GM19025 (cell line): ENCODE measurements around the gene ADAM19.
A peak's percentile ranks its signal among the peaks of the same experiment; 100 is the strongest.

Experiments used
- ATAC-seq: cut with Tn5 transposase; IDR thresholded peaks from one replicate; pipeline ENCODE4 v1.9.1; 2021; ENCODE audit warnings: mild to moderate bottlenecking, low read depth, moderate library complexity; ENCODE audit not compliant: unreplicated experiment

ADAM19 gene, protein sequence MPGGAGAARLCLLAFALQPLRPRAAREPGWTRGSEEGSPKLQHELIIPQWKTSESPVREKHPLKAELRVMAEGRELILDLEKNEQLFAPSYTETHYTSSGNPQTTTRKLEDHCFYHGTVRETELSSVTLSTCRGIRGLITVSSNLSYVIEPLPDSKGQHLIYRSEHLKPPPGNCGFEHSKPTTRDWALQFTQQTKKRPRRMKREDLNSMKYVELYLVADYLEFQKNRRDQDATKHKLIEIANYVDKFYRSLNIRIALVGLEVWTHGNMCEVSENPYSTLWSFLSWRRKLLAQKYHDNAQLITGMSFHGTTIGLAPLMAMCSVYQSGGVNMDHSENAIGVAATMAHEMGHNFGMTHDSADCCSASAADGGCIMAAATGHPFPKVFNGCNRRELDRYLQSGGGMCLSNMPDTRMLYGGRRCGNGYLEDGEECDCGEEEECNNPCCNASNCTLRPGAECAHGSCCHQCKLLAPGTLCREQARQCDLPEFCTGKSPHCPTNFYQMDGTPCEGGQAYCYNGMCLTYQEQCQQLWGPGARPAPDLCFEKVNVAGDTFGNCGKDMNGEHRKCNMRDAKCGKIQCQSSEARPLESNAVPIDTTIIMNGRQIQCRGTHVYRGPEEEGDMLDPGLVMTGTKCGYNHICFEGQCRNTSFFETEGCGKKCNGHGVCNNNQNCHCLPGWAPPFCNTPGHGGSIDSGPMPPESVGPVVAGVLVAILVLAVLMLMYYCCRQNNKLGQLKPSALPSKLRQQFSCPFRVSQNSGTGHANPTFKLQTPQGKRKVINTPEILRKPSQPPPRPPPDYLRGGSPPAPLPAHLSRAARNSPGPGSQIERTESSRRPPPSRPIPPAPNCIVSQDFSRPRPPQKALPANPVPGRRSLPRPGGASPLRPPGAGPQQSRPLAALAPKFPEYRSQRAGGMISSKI

DNA sequence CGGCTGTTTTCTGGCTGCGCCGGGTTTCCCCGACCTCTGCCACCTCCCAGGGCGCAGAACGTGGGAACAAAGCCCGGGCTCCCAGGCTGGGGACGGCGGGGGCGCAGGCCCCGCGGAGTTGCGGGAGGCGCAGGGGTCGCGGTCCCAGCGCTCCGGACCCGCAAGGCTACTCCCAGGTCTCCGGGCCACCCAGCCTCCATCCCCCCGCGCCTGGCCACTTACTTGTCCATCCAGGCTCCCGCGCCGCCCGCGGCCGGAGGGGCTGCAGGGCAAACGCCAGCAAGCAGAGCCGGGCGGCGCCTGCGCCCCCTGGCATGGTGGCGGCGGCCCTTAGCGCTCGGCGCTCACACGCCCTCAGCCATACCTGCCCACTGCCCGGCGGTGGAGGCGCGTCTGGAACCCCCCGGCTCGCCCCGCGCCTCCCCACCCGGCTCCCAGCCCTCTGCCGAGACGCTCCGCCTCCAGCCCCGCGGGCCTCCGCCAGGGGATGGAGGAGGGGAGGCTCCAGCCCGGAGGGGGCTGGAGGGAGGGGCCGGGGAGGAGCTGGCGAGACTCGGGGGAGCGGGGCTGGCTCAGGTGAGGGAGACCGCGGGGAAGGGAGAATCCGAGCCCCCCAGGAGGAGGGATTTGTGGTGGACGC lies at the start of gene ADAM19:
TSS of gene ADAM19 (minus strand) at position 395 of the 640 bp plus-strand sequence. CDS start at position 316, 79 bp downstream.
- peak; percentile 44 for ATAC-seq

DNA sequence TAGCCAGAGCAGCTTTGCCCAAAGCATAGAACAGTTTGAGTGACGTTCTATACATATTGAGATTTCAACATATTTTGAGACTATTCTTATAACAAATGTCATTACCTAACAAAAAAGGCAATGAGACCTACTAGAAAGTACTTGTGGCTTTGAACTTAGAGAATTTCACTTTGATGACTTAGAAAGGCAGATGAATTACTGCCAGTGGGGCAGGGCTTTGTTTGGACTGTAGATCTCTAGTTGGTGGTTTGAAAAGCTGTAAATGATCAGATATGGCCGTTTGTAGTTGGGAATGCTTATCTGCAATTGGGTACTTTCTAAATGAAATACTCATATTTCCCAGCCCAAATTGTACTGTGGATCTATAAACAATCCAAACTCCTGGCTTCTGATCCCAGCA lies 48.6 kb upstream of the ADAM19 start:
- ATAC-seq = no peak

DNA sequence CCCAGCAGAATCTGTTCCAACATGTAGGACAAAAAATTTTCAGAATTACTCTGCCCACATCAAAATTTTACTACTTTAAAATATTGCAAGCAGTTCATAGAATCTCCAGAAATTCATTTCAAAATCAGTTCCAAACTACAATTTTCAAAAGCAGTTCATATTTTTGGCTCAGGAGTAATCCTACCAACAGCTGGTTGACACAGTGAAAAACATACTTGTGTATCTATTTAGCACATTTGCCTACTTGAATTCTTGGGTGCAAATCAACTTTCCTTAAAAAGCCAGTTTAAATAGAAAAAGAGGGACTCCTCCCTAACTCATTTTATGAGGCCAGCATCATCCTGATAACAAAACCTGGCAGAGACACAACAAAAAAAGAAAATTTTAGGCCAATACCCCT lies 45.2 kb upstream of the ADAM19 start:
- no peak for ATAC-seq

DNA sequence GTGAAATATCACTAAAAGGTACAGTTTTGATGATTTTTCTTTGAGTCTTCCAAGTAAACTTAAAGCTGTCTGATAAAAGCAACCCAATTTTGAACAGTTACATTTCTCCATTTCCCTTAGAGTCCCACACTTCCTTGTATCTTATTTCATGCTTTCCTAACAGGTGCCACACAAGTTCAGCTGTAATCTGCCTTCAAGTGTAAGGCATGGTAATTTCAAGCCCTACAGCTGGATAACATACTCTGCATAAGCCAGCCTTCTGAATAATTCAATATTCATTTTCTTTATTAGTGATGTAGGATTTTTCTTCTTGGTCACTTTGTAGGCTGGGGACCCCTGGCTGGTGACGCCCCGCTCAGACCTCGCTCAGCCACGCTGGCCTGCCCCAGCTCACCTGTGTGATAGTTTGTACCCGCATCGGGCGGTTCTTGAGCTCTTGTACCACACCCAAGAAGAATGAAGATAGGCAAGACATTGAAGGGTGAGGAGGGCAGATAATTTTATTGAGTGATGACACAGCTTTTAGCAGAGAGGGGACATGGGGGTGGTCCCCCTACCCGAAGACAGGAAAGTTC lies 42.7 kb upstream of the ADAM19 start:
- ATAC-seq = no peak

DNA sequence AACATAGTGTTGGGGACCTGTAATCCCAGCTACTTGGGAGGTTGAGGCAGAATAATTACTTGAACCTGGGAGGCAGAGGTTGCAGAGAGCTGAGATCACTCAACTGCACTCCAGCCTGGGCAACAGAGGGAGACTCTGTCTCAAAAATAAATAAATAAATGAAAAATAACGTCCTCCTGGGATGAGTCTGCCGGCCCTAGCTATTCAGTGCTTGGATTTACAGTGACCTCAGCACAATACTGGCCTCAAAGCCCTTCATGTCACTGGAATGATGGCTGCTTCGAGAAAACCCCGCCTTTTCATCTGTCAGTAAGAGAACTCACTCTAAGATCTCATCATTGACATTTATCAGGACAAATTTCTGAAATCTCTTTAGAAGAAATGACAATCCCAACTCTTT lies 41.2 kb upstream of the ADAM19 start:
- no peak for ATAC-seq

DNA sequence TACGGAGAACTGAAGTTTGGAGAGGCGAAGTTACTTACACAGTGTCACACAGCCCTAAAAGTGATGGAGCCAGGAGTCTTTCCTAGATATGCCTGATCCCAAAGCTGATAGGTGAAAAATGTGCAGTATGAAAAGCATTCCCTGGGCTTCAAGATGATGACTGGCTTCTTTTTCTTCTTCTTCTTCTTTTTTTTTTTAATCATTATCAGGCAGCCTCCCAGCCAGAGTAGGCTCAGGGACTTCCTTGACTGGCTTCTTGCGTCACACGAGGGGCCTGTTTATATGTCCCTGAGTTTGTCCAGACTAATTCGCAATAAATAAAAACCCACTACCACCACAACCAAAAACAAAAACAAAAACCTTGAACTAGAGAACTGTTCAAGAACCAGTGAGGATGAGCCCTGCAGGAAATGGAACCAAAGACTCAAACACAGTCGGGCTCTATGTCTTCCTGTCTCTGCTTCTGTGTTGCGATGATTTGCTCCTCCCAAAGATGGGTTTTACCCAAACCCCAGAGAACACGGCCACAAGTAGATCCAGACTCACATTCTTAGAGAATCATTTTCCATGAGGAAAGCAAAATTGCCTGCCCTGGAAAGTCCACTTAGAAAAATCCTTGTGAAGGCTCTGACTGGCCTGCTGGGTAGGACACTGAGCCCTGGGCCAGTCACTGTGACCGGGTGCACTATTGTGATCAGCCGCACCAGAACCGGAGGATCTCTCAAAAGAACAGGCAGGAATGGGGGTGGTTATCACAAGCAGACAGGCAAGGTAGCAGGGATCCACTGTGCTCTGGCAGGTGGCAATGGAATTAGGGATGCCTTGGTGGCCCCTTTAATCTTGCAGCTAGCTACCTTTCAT lies 38.0 kb upstream of the ADAM19 start:
- ATAC-seq = no peak

DNA sequence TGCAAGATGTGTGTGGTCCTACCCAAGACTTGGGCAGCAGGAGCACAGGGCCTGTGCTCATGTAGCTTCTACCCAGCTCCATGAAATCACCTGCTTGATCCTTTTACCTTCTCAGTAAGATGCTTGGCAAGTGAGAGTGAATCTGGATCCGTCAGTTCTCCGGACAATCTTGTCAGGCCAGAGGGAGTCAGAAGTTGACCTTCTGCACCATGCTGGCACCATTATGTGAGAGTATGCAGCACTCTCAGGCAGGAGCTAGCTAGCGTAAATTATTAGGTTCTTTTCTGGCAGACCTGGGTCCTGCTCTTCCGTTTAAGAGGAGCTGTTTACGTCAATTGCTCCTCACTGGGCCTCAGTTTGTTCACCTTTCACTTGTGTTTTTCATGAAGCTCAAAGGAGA lies 37.0 kb upstream of the ADAM19 start:
- ATAC-seq = no peak

DNA sequence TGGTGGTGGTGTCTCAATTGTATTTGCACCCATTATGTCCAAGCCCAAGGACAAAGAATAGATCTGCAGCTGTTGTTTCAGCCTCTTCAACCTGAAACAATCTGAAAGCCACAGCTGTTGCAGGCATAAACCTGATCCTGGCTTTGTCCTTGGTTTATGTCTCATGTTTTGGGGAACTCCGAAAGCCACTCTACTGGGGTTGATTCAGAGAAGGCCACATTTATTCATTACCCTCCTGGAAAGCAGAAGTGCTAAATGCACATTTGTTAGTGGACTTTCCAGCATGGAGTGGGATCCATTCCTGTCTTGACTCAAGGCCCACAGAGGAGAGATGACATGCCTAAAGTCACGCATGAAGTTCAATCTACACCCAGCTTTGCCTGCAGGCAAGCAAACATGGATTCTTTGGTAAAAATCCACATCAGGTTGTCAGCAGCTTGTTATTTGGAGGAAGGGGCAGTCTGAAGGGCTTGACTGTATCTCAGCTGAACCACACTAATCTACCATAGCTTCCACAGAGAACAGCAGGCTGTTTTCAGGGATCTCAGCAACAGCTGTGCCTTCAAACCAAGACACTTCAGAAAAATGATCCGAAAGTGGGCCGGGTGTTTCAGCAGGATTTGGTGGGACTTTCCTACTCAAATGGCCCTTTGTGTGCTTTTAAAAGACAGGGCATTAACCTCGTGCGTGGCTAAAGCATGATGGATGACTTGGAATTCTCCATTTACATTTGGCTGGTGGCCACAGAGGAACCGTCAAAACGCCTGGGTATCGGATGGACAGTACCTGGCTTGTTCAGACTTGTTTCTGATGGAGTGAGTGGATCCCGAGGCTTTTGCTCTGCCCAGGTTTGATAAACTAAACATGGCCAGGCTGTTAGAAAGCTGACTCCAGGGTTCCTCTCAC lies 36.2 kb upstream of the ADAM19 start:
- peak; percentile 65 for ATAC-seq

DNA sequence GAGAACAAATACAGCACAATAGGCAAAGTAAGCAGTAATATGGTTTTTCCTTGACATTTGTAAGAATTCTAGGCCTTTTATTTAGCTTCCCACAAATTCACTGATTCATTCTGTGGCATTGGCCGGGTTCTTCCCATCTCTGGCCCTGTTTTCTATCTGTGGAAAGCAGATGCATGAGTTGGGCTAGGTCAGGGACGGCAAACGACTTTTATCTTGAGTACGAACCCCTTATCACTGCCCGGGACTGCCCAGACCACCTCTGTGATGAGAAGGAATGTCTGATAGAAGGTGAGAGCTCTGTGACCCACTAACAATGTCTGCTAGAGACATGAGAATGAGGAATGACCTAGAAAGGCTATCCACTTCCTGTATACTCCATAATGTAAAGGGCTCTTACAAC lies 35.4 kb upstream of the ADAM19 start:
- no peak for ATAC-seq

DNA sequence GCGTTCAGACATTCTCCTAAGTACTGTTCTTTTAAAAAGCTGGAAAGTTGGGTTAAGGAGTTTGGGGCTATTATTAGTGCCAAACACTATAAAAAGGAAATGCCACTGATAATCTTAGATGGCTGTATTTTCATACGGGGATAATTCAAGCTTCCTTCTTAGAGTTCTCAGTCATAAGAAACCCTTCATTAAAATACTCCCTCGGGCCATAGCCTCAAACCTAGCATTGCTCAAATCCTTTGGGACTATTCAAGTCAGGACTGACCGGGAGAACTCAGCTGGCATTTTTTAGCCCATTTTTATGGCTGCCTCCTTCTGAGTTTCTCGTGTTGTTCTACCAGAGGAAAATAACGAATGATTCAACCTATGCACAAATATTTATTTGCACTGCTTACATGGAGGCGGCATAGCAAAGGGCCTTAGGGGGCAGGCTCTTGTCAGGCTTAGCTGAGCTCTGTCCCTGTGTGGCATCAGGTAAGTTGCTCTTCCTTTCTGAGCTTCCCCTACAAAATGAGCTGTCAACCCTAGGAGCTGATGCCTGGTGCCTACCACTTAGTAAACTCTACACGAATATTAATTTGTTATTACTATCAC lies 33.5 kb upstream of the ADAM19 start:
- ATAC-seq = no peak

DNA sequence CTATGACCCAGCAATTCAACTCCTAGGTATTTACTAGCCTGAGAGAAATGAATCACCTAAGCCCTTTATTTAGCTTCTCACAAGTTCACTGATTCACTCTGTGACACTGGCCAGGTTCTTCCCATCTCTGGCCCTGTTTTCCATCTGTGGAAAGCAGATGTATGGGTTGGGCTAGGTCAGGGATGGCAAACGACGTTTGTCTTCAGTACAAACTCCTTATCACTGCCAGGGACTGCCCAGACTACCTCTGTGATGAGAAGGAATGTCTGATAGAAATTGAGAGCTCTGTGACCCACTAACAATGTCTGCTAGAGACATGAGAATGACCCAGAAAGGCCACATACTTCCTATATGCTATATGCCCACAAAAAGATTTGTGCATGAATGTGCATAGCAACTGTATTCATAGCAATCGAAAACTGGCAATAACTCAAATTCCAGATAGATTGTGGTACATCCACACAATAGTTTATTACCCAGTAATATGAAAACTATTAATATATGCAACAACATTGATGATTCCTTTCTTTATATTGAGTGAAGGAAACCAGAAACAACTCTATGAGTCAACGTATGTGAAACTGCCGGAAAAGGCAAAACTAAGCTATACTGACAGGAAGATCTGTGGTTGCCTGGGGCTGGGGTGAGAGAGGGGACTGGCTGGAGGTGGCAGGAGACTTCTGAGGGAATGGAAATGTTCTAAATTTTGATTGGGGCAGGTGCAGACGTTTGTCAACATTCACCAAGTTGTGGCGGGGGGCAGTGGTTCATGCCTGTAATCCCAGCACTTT lies 32.0 kb upstream of the ADAM19 start:
- no peak for ATAC-seq

DNA sequence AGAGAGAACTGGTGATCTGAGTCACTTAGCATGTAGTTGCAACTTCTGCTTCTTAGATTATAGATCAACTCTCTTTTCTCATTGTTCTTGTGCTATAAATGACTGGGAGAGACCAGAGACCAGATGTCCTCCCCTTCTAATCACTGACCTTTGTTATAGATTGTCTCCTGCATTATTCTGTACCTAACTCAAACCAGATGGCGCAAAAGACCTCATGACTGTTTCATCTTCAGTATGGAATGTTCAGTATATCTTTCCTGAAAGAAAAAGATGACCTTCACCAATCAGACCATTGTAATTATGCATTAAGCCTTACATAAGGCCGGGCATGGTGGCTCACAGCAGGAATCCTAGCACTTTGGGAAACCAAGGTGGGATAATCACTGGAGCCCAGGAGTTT lies 30.5 kb upstream of the ADAM19 start:
- no peak for ATAC-seq

DNA sequence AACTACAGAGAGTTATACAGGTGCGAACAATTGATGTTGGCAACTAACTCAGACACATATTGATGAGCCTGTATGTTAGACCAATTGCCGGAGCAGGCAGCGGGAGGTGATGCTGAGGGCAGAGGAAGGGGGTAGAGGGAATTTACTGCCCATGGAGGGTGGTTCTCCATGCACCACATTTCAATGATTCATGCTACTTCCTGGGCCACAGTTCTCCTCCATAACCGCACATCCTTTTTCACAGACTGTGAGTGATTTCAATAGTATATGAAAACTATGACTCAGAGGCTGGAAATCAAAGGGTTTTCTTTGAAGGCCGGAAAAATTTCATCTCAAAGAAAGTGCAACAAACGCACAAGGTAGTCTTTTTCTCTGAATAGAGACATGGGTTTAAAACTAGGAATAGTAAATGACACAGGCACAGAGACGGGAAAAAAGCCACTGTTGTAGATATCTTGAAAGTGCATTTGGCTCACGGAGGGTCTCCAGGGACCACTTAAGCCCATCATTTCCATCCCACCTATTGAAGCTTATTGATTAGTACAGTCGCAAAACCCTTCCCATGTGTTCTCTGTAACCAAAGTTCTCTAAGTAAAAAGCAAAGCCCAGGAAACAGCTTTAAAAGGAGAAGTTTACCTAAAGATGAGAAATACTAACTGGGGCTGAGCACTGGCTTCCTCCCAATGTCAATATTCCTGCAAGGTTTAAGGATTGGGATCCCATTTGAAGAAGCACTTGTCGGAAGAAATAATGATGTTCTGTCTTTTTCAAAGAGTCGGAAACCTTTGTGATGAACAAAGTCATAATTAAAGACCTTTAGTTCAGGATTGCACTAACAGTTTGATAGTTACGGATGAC lies 28.0 kb upstream of the ADAM19 start:
- ATAC-seq = peak; percentile 30

DNA sequence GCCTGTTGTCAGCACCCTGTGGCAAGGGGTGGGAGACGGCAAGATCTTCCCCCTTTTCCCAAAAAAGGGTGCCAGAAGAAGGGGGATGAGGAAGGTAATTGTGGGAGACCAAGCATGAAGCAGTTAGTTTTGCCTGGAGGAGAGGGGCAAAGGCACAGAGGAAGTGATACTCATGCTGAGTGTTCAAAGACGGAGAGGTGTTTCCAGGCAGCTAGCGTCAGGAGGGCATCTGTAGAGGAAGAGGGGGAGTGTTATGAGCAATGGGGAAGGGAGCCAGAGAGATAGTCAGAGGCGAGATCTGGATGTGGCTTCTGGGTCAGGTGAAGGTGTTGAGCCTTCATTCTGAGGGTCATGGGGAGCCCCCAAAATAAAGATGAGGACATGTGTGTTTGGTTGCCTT lies 26.9 kb upstream of the ADAM19 start:
- peak; percentile 45 for ATAC-seq

DNA sequence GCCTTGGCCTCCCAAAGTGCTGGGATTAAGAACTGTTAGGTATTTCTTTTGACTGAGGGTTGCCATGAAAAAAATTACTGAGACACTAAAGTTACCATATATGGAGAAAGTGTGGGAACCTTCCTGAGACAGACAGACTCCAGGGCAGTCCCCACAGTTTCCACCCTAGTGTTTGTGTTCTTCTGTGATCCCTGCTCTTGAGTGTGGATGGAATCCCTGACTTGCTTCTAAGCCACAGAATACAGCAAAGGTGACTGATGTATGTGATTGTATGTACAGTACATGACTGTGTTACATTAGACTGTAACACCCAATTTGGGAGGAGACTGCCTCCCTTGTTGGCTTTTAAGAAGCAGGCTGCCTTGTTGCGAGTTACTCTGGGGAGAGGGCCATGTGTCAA lies 24.7 kb upstream of the ADAM19 start:
- ATAC-seq = no peak

DNA sequence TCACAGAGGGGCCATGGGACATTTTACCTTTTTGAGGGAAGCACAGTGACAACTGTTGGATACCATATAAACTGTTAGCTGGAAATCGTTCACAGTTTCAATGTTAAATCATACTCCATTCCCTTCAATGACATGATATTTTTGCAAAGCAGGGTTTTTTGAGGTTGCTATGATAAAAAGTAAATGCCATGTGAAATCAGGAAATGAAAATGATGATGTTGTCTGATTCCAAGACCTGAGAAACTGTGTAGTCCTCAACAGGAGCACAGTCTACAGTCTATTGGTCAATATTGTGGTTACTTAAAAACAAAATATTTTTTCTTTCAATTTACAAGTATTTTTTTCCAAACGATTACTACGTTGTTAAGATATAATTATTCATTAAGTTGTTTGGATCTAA lies 24.0 kb upstream of the ADAM19 start:
- ATAC-seq = no peak
